A549 (cell line): ENCODE results near the gene KRTAP4-3. TPM values are rescaled to one million over a fixed set of nuclear protein-coding genes. Genes with fewer than 3 reads are reported as not detected.

Source experiments
- ATAC-seq, 2 experiments: fragments of 200-7000 bp in 1 of 2; fragments of >200 bp in 1 of 2; cut with Nextera tagmentation in 1 of 2; cut with Tn5 transposase in 1 of 2; 3 replicates each; pipeline versions ENCODE4 v1.8.0 to v1.9.1; 2018 to 2020; ENCODE audit warnings: mild to moderate bottlenecking in 1 of 2, moderate library complexity in 1 of 2
- CTCF ChIA-PET: fragments of 300-600 bp; sonication (Branson Sonifier 250); formaldehyde crosslinking; extraction: SDS; loops from one replicate; lab custom pipeline; 2021; ENCODE audit warnings: antibody characterized with exemption, inconsistent platforms; lab: Yijun Ruan, JAX
- POLR2A ChIA-PET: fragments of 350-600 bp; formaldehyde crosslinking; extraction: SDS; loops from one replicate; lab custom pipeline; 2021; ENCODE audit warnings: antibody characterized with exemption, inconsistent platforms; lab: Yijun Ruan, JAX
- DNase-seq, 2 experiments: peaks; one replicate each; pipeline versions ENCODE4 v3.0.0 to v3.0.0-alpha.2; 2011 to 2016; ENCODE audit warnings: low read depth in 1 of 2, low spot score in 1 of 2
- FAIRE-seq: peaks from 2 replicates; lab custom pipeline; 2011; peaks lifted over from hg19 to GRCh38; lab: Jason Lieb, UNC
- H3K27ac ChIP-seq, 2 experiments: fragments of >200 bp; sonication (Bioruptor Twin); formaldehyde crosslinking; 3 replicates each; pipeline ENCODE4 v1.5.1; 2016 to 2017
- H3K4me1 ChIP-seq: fragments of >200 bp; sonication (Bioruptor Twin); formaldehyde crosslinking; 3 replicates; pipeline ENCODE4 v1.6.1; 2016
- H3K4me2 ChIP-seq: fragments of >200 bp; sonication (Bioruptor Twin); formaldehyde crosslinking; 3 replicates; pipeline ENCODE4 v1.6.1; 2016
- H3K4me3 ChIP-seq: fragments of >200 bp; sonication (Bioruptor Twin); formaldehyde crosslinking; 3 replicates; pipeline ENCODE4 v1.5.1; 2016
- H3K9me3 ChIP-seq: fragments of >200 bp; sonication (Bioruptor Twin); formaldehyde crosslinking; 3 replicates; pipeline ENCODE4 v1.6.1; 2016
- CHD2 ChIP-seq: fragments of 150-350 bp; IDR thresholded peaks from 2 replicates; pipeline ENCODE4 v1.6.1; 2014; ENCODE audit warnings: low read length; ENCODE audit not compliant: partially characterized antibody
- CHD4 ChIP-seq: fragments of 200-600 bp; sonication (generic); IDR thresholded peaks from 2 replicates; pipeline ENCODE4 v1.6.1; 2016; ENCODE audit warnings: antibody characterized with exemption, mild to moderate bottlenecking, borderline replicate concordance
- FOSB ChIP-seq: fragments of 250-450 bp; sonication (Bioruptor Pico); IDR thresholded peaks from 2 replicates; pipeline ENCODE4 v1.5.0; 2020; ENCODE audit warnings: mild to moderate bottlenecking, moderate library complexity
- FOSL2 ChIP-seq, 2 experiments: fragments of 450-650 bp in 1 of 2; fragments of >200 bp in 1 of 2; sonication (Bioruptor Twin) in 1 of 2; formaldehyde crosslinking; IDR thresholded peaks; 2 replicates each; pipeline versions ENCODE4 v1.5.0 to v1.6.1; 2016 to 2020; ENCODE audit warnings: mild to moderate bottlenecking in 1 of 2, moderate library complexity in 1 of 2
- HES2 ChIP-seq: fragments of >200 bp; sonication (Bioruptor Twin); formaldehyde crosslinking; IDR thresholded peaks from 2 replicates; pipeline ENCODE4 v1.6.1; 2016
- HEYL ChIP-seq: fragments of 250-450 bp; sonication (Bioruptor Pico); IDR thresholded peaks from 2 replicates; pipeline ENCODE4 v1.8.0; 2021; ENCODE audit warnings: mild to moderate bottlenecking, moderate library complexity
- HOXA7 ChIP-seq: fragments of 250-450 bp; sonication (Bioruptor Pico); IDR thresholded peaks from 2 replicates; pipeline ENCODE4 v1.5.0; 2020; ENCODE audit warnings: mild to moderate bottlenecking, moderate library complexity
- HOXB5 ChIP-seq: fragments of 250-450 bp; sonication (Bioruptor Pico); IDR thresholded peaks from 2 replicates; pipeline ENCODE4 v1.5.0; 2020; ENCODE audit warnings: mild to moderate bottlenecking, moderate library complexity
- JUNB ChIP-seq: fragments of >200 bp; sonication (Bioruptor Twin); formaldehyde crosslinking; IDR thresholded peaks from 2 replicates; pipeline ENCODE4 v1.6.1; 2016
- NPAS2 ChIP-seq: fragments of 250-450 bp; sonication (Bioruptor Pico); IDR thresholded peaks from 2 replicates; pipeline ENCODE4 v1.8.0; 2022; ENCODE audit warnings: mild to moderate bottlenecking, moderate library complexity, borderline replicate concordance
- NR3C1 ChIP-seq: fragments of >200 bp; sonication (Bioruptor Twin); formaldehyde crosslinking; IDR thresholded peaks from 3 replicates; pipeline ENCODE4 v1.6.1; 2017
- PHF8 ChIP-seq: fragments of 200-600 bp; sonication (generic); IDR thresholded peaks from 2 replicates; pipeline ENCODE4 v1.6.1; 2016; ENCODE audit warnings: low read depth, mild to moderate bottlenecking, antibody characterized with exemption, moderate library complexity, borderline replicate concordance
- POLR2A ChIP-seq: IDR thresholded peaks from 2 replicates; pipeline ENCODE4 v1.6.1; 2012; ENCODE audit warnings: mild to moderate bottlenecking, low read length
- SREBF2 ChIP-seq: fragments of 450-650 bp; IDR thresholded peaks from 2 replicates; pipeline ENCODE4 v1.6.1; 2014; ENCODE audit warnings: mild to moderate bottlenecking, moderate library complexity
- TFCP2L1 ChIP-seq: fragments of 250-450 bp; sonication (Bioruptor Pico); IDR thresholded peaks from 2 replicates; pipeline ENCODE4 v1.5.0; 2021; ENCODE audit warnings: mild to moderate bottlenecking
- TP53 ChIP-seq: fragments of 250-450 bp; sonication (Bioruptor Pico); IDR thresholded peaks from 2 replicates; pipeline ENCODE4 v1.5.0; 2021; ENCODE audit warnings: mild to moderate bottlenecking, moderate library complexity
- ZFP36 ChIP-seq: fragments of 450-650 bp; IDR thresholded peaks from 2 replicates; pipeline ENCODE4 v1.6.1; 2014; ENCODE audit warnings: borderline replicate concordance; ENCODE audit not compliant: partially characterized antibody
- ZSCAN20 ChIP-seq: fragments of 250-450 bp; sonication (Bioruptor Pico); IDR thresholded peaks from 2 replicates; pipeline ENCODE4 v1.8.0; 2022; ENCODE audit warnings: mild to moderate bottlenecking, moderate library complexity
- WGBS: methylation state at CpG from one replicate; pipeline ENCODE4 v1.1.6; 2017; ENCODE audit errors: missing lambda C conversion rate; 5-methylcytosine and 5-hydroxymethylcytosine counted together
- polyA plus RNA-seq, 4 experiments: library from polyadenylated mRNA; depleted of rRNA in 3 of 4; stranded (reverse); fragments of >200 nt; fragmentation: RNase III in 1 of 4; extraction: RNeasy Plus Mini Kit Qiagen cat#74134 plus additional on column Dnase treatment in 1 of 4; gene quantifications; 2 replicates in 3 of 4; 3 replicates in 1 of 4; pipeline ENCODE4 v1.2.3, GENCODE V29; 2011 to 2017
- TF ChIP-seq, protein P1 (sequence below): fragments of 250-450 bp; sonication (Bioruptor Pico); IDR thresholded peaks from 2 replicates; pipeline ENCODE4 v1.5.0; 2021; ENCODE audit warnings: mild to moderate bottlenecking, moderate library complexity, borderline replicate concordance

KRTAP4-3 gene
- polyA plus RNA-seq, 2 of the 4 experiments (the other 2 are of a cell fraction) = not detected

DNA sequence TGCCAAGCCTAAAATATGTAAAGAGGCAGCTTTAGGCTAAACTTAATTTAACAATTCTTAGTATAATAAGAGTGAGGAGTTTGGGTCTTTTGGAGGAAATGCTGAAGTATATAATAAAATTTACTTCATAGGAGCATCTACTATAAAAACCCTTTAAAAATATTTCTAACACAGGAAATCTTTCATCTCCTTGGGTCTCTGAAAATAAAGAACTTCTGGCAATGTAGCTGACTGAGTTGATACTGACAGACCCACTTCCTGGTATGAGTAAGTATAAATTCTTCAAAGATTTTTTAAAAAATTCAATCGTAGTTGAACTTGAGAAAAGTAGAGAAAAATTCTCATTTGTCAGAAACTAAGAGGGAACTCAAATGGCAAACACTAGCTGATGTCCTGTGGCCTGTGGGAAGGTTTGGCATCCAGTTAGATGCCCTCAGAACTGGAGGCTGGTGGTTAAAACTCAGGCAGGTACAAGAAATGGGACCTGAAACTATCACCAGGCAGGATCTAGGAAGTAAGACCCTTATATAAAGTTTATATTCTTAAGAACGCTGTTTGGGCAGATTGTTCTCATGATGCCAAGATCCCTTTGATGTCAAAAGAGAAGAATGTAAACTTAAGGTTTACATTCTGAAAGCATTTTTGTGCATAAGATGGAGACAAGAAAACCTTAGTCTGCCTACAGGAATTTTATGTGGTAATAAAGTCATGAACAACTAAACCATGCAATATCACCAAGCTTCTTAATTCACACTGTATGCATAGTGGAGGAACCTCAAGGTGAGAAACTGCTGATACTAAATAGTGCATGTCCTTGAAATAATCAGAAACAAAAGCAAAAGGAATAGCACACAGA lies 33.9 kb downstream of the KRTAP4-3 start:
- ATAC-seq (no peak), FAIRE-seq (peak; percentile 28), DNase-seq (no peak)
- no peak overlapping the region for H3K4me2 ChIP-seq
- H3K4me3 ChIP-seq = no peak overlapping the region
- 52% methylated on average over 2 of the region's 2 CpGs for WGBS
- no peaks in the 10 kb centered on the region for H3K9me3 ChIP-seq
- CTCF ChIA-PET = interaction anchor here (0.7 kb wide), 1 partner anchor 11 kb away, joined by 3 read pairs; no protein-coding TSS in a partner anchor
- H3K27ac ChIP-seq = no peak overlapping the region
- H3K4me1 ChIP-seq = 0 out of 3 replicates have a peak, but pooled peaks cover 6% of the 10 kb centered on the region
- POLR2A ChIA-PET = no interaction called here
- TF ChIP-seq POLR2A = no peak
- no peak for TF ChIP-seq SREBF2
- no peak for TF ChIP-seq ZSCAN20 (CRISPR knock-in tag)
- TF ChIP-seq CHD4 = no peak
- no peak for TF ChIP-seq HOXA7 (CRISPR knock-in tag)
- TF ChIP-seq HOXB5 = no peak
- no peak for TF ChIP-seq PHF8
- TF ChIP-seq, protein P1, sequence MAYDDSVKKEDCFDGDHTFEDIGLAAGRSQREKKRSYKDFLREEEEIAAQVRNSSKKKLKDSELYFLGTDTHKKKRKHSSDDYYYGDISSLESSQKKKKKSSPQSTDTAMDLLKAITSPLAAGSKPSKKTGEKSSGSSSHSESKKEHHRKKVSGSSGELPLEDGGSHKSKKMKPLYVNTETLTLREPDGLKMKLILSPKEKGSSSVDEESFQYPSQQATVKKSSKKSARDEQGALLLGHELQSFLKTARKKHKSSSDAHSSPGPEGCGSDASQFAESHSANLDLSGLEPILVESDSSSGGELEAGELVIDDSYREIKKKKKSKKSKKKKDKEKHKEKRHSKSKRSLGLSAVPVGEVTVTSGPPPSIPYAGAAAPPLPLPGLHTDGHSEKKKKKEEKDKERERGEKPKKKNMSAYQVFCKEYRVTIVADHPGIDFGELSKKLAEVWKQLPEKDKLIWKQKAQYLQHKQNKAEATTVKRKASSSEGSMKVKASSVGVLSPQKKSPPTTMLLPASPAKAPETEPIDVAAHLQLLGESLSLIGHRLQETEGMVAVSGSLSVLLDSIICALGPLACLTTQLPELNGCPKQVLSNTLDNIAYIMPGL (CRISPR knock-in tag) = no peak
- no peak for TF ChIP-seq HEYL (CRISPR knock-in tag)
- no peak for TF ChIP-seq TFCP2L1 (CRISPR knock-in tag)
- no peak for TF ChIP-seq NPAS2 (CRISPR knock-in tag)
- TF ChIP-seq FOSB (CRISPR knock-in tag) = no peak
- no peak for TF ChIP-seq NR3C1
- no peak for TF ChIP-seq CHD2

DNA sequence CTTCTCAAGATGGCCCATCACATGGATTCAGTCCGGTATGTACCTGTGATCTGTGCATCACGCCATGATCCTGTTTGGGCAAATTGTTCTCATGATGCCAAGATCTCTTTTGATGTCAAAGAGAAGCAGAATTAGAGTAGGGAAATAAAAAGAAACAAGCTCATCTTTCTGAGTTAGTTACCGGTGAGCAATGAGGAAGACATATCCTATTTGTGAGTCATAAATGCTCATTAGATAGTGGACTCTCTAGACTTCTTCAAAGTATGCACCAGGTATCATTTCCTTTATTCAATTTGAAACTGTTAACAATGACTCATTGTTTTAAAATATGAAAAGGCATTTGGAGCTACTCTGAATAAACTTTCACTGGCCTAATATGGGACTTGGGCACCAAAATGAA lies 36.0 kb downstream of the KRTAP4-3 start:
- TF ChIP-seq JUNB (peak; percentile 60; the same call in 1 of the 2 replicates), FOSL2 (IDR thresholded peaks at IDR 0.05) (peak; percentile 49; the same call in 1 of the 2 replicates), FOSL2 (CRISPR knock-in tag; IDR thresholded peaks at IDR 0.05) (peak; percentile 75), HES2 (no peak)
- DNase-seq (peak in 1 of 2 experiments; percentile 27), ATAC-seq (no peak; a peak in 1 of 6 replicates), FAIRE-seq (peak; percentile 97)
- ChIA-PET POLR2A (no interaction called here), CTCF (interaction anchor here (1.0 kb wide), 1 partner anchor 190 kb away, joined by 3 read pairs; no protein-coding TSS in a partner anchor)
- Histone ChIP-seq H3K4me2 (0 out of 3 replicates have a peak overlapping the region, but pooled peaks have one; percentile 7), H3K4me1 (0 out of 3 replicates have a peak, but pooled peaks cover 6% of the 10 kb centered on the region), H3K9me3 (no peaks in the 10 kb centered on the region), H3K27ac (peak overlapping the region in 1 of 2 experiments; percentile 1; a peak in 1 of 6 replicates), H3K4me3 (no peak overlapping the region)
- WGBS = 56% methylated on average over 3 of the region's 3 CpGs

GRCh38 chr17:41127371-41127770 lies 40.6 kb downstream of the KRTAP4-3 start:
- DNase-seq = no peak
- H3K4me3 ChIP-seq = no peak overlapping the region
- FAIRE-seq = peak; percentile 92
- ATAC-seq = no peak
- TF ChIP-seq ZFP36 (no peak), TP53 (CRISPR knock-in tag) (no peak)
- H3K27ac ChIP-seq = no peak overlapping the region
- ChIA-PET POLR2A (no interaction called here), CTCF (no interaction called here)
- H3K4me2 ChIP-seq = no peak overlapping the region
- 85% methylated on average over 1 of the region's 1 CpG for WGBS
- H3K9me3 ChIP-seq = no peaks in the 10 kb centered on the region
- H3K4me1 ChIP-seq = 0 out of 3 replicates have a peak, but pooled peaks cover 6% of the 10 kb centered on the region
